Activated T-cell treated with anti-CD3 and anti-CD28 coated beads, Interleukin-2, amount 50 U/mL, for 4 hours (primary cell): Measurements from ENCODE around the gene WIPF1. TPM values are rescaled to one million over a fixed set of nuclear protein-coding genes. Genes with fewer than 3 reads are reported as not detected.
A peak's percentile ranks its signal among the peaks of the same experiment; 100 is the strongest.

Experiments
- ATAC-seq, 2 donors: fragments of 200-7000 bp; cut with Tn5 transposase; one replicate each; pipeline ENCODE4 v1.10.0; 2021
- DNase-seq: peaks from one replicate; pipeline ENCODE4 v3.0.0-alpha.2; 2020
- H3K27me3 Mint-ChIP-seq: one replicate; pipeline ENCODE4 v1.8.0; 2021; ENCODE audit warnings: low read depth, mixed read lengths
- H3K36me3 Mint-ChIP-seq: one replicate; pipeline ENCODE4 v1.8.0; 2022; ENCODE audit warnings: mixed read lengths; ENCODE audit not compliant: insufficient read depth
- H3K4me1 Mint-ChIP-seq: one replicate; pipeline ENCODE4 v1.8.0; 2021; ENCODE audit warnings: low read depth, mixed read lengths
- H3K4me3 Mint-ChIP-seq: one replicate; pipeline ENCODE4 v1.8.0; 2021; ENCODE audit warnings: mild to moderate bottlenecking, moderate library complexity, mixed read lengths
- H3K9me3 Mint-ChIP-seq: one replicate; pipeline ENCODE4 v1.8.0; 2021; ENCODE audit warnings: mixed read lengths
- total RNA-seq, 3 donors: library from RNA; stranded (reverse); gene quantifications; one replicate each; pipeline ENCODE4 v1.2.1, GENCODE V29; 2021

Gene WIPF1
- 100 to 1,000 TPM in 2 of 3 donors, 10 to 100 TPM in 1; 95.1 to 122 (median 101) TPM for total RNA-seq

- Mint-ChIP-seq H3K27me3 (no peaks in the 10 kb centered on the region), H3K36me3 (peaks cover 4% of the 10 kb centered on the region), H3K4me3 (peak within 1 kb of the TSS; percentile 96), H3K9me3 (no peaks in the 10 kb centered on the region), H3K4me1 (peaks cover 76% of the 10 kb centered on the region)
- DNase-seq (peak; percentile 23), ATAC-seq (peak; percentile 46 to 51)
These were observed at the start of gene WIPF1 for GRCh38 chr2:174597345-174598047. TSS of gene WIPF1 (minus strand) at chr2:174597804. CDS start at chr2:174585573, 12,231 bp downstream.

GRCh38 chr2:174645296-174645695 lies 47.7 kb upstream of the WIPF1 start:
- Mint-ChIP-seq H3K9me3 (peaks cover 13% of the 10 kb centered on the region), H3K4me1 (peaks cover 12% of the 10 kb centered on the region), H3K36me3 (peaks cover 11% of the 10 kb centered on the region), H3K4me3 (no peak overlapping the region), H3K27me3 (no peaks in the 10 kb centered on the region)
- no peak for DNase-seq
- no peak for ATAC-seq

- Mint-ChIP-seq H3K36me3 (peaks cover 9% of the 10 kb centered on the region), H3K4me3 (no peak overlapping the region), H3K9me3 (peaks cover 9% of the 10 kb centered on the region), H3K27me3 (no peaks in the 10 kb centered on the region), H3K4me1 (peaks cover 15% of the 10 kb centered on the region)
- DNase-seq (no peak), ATAC-seq (no peak)
These were observed 46.8 kb upstream of the WIPF1 start for GRCh38 chr2:174644406-174644805.

GRCh38 chr2:174643356-174643755 lies 45.8 kb upstream of the WIPF1 start:
- Mint-ChIP-seq H3K36me3 (peaks cover 6% of the 10 kb centered on the region), H3K4me1 (peaks cover 24% of the 10 kb centered on the region), H3K4me3 (no peak overlapping the region), H3K27me3 (no peaks in the 10 kb centered on the region), H3K9me3 (peaks cover 11% of the 10 kb centered on the region)
- DNase-seq (no peak), ATAC-seq (no peak)

- DNase-seq (no peak), ATAC-seq (no peak)
- Mint-ChIP-seq H3K27me3 (no peaks in the 10 kb centered on the region), H3K36me3 (peaks cover 4% of the 10 kb centered on the region), H3K4me3 (no peak overlapping the region), H3K4me1 (peaks cover 33% of the 10 kb centered on the region), H3K9me3 (peaks cover 11% of the 10 kb centered on the region)
These were observed 43.6 kb upstream of the WIPF1 start for GRCh38 chr2:174641168-174641567.

GRCh38 chr2:174636987-174637386 lies 39.4 kb upstream of the WIPF1 start:
- DNase-seq (no peak), ATAC-seq (no peak)
- no peaks in the 10 kb centered on the region for H3K27me3 Mint-ChIP-seq
- H3K36me3 Mint-ChIP-seq = peaks cover 3% of the 10 kb centered on the region
- H3K4me3 Mint-ChIP-seq = no peak overlapping the region
- H3K4me1 Mint-ChIP-seq = peaks cover 57% of the 10 kb centered on the region
- peaks cover 7% of the 10 kb centered on the region for H3K9me3 Mint-ChIP-seq

- Mint-ChIP-seq H3K36me3 (peaks cover 4% of the 10 kb centered on the region), H3K4me3 (peak overlapping the region; percentile 89), H3K27me3 (no peaks in the 10 kb centered on the region), H3K9me3 (peaks cover 7% of the 10 kb centered on the region), H3K4me1 (peaks cover 64% of the 10 kb centered on the region)
- ATAC-seq = no peak
- DNase-seq = no peak
These were observed 38.3 kb upstream of the WIPF1 start for GRCh38 chr2:174635776-174636404.

GRCh38 chr2:174635015-174635593 lies 37.5 kb upstream of the WIPF1 start:
- DNase-seq = no peak
- ATAC-seq = no peak

GRCh38 chr2:174634130-174635014 lies 36.8 kb upstream of the WIPF1 start:
- Mint-ChIP-seq H3K36me3 (peaks cover 8% of the 10 kb centered on the region), H3K27me3 (no peaks in the 10 kb centered on the region), H3K9me3 (peaks cover 7% of the 10 kb centered on the region), H3K4me1 (peaks cover 73% of the 10 kb centered on the region), H3K4me3 (peak overlapping the region; percentile 89)
- ATAC-seq (peak; percentile 75 to 78), DNase-seq (peak; percentile 29)

More at GRCh38 chr2:174635015-174635593, 37.5 kb upstream of the WIPF1 start:
- peaks cover 72% of the 10 kb centered on the region for H3K4me1 Mint-ChIP-seq
- peak overlapping the region; percentile 89 for H3K4me3 Mint-ChIP-seq
- H3K27me3 Mint-ChIP-seq = no peaks in the 10 kb centered on the region
- H3K36me3 Mint-ChIP-seq = peaks cover 8% of the 10 kb centered on the region
- peaks cover 7% of the 10 kb centered on the region for H3K9me3 Mint-ChIP-seq

GRCh38 chr2:174633623-174633930 lies 36.0 kb upstream of the WIPF1 start:
- Mint-ChIP-seq H3K27me3 (no peaks in the 10 kb centered on the region), H3K4me1 (peaks cover 72% of the 10 kb centered on the region), H3K4me3 (peak overlapping the region; percentile 89), H3K9me3 (peaks cover 2% of the 10 kb centered on the region), H3K36me3 (peaks cover 11% of the 10 kb centered on the region)
- no peak for DNase-seq
- ATAC-seq = no peak

GRCh38 chr2:174632841-174633622 lies 35.4 kb upstream of the WIPF1 start:
- no peak for ATAC-seq
- Mint-ChIP-seq H3K36me3 (peaks cover 16% of the 10 kb centered on the region), H3K27me3 (no peaks in the 10 kb centered on the region), H3K9me3 (no peaks in the 10 kb centered on the region), H3K4me3 (peak overlapping the region; percentile 89), H3K4me1 (peaks cover 75% of the 10 kb centered on the region)
- no peak for DNase-seq

- ATAC-seq = peak; percentile 1 to 7
- Mint-ChIP-seq H3K4me1 (peaks cover 82% of the 10 kb centered on the region), H3K27me3 (no peaks in the 10 kb centered on the region), H3K9me3 (no peaks in the 10 kb centered on the region), H3K36me3 (peaks cover 25% of the 10 kb centered on the region), H3K4me3 (peak overlapping the region; percentile 89)
- DNase-seq = no peak
These were observed 33.7 kb upstream of the WIPF1 start for GRCh38 chr2:174631009-174631981.

GRCh38 chr2:174630107-174630506 lies 32.5 kb upstream of the WIPF1 start:
- Mint-ChIP-seq H3K4me1 (peaks cover 81% of the 10 kb centered on the region), H3K27me3 (no peaks in the 10 kb centered on the region), H3K36me3 (peaks cover 31% of the 10 kb centered on the region), H3K4me3 (no peak overlapping the region), H3K9me3 (no peaks in the 10 kb centered on the region)
- DNase-seq (no peak), ATAC-seq (no peak)
